Tibial nerve (tissue), 3 donors: ENCODE data around the gene TMEM258.

Source experiments
- POLR2A ChIP-seq, 2 donors: fragments of 450-650 bp; IDR thresholded peaks; one replicate each; pipeline ENCODE4 v1.6.1; 2017; ENCODE audit warnings: antibody characterized with exemption in 2 of 2, mild to moderate bottlenecking in 2 of 2, moderate library complexity in 2 of 2
- TF ChIP-seq, protein P1 (sequence below), 5 experiments: fragments of 200-600 bp in 3 of 5; fragments of 450-650 bp in 2 of 5; sonication (generic) in 3 of 5; IDR thresholded peaks; one replicate each; pipeline ENCODE4 v1.5.1; 2016 to 2019; ENCODE audit warnings: antibody characterized with exemption in 5 of 5, mild to moderate bottlenecking in 3 of 5, moderate library complexity in 2 of 5

DNA sequence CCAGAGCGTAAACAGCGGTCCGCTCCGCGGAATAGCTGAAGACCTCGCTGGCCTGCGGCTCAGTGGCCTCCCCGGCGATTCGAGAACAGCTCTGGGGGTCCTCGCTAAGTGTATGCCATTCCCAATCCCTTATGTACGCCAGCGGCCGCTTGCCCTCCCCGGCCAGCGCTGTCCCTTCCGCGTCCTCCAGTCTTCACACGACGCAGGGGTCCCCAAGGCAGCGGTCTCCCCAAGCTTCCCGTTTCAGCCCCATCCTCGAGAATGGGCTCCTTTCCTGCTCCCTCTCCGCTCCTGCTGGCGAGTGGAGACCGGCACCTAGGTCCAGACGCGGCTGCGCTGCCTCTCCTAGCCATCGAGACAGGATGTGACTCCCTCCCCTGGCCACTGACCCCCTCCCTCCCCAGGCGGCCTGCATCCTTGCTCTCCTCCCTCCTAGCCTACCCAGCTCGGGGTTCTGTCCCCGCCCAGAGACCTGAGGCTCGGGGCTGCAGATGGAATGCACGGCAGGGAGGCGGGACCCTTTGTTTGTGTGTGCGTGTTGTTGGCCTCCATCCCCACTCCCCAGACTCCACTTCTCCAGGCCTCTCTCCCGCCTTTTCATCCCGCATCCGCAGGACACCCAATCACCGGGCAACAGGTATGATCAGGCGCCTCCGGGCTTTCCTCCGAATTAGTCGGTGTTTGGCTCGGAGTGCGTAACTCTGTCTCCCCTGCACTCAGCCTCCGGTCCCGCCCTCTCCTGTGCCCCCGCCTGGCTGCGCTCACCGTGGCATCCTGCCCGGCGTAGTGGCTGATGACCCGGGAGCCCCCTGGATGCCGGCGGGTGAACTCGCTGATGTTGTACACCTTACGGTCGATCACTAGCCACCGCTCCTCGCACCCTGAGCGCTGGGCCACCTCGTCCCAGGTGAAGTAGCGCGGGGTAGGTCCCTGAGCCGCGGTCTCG is 23.7 kb upstream of the TMEM258 start:
- TF ChIP-seq, protein P1, sequence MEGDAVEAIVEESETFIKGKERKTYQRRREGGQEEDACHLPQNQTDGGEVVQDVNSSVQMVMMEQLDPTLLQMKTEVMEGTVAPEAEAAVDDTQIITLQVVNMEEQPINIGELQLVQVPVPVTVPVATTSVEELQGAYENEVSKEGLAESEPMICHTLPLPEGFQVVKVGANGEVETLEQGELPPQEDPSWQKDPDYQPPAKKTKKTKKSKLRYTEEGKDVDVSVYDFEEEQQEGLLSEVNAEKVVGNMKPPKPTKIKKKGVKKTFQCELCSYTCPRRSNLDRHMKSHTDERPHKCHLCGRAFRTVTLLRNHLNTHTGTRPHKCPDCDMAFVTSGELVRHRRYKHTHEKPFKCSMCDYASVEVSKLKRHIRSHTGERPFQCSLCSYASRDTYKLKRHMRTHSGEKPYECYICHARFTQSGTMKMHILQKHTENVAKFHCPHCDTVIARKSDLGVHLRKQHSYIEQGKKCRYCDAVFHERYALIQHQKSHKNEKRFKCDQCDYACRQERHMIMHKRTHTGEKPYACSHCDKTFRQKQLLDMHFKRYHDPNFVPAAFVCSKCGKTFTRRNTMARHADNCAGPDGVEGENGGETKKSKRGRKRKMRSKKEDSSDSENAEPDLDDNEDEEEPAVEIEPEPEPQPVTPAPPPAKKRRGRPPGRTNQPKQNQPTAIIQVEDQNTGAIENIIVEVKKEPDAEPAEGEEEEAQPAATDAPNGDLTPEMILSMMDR (IDR thresholded peaks at IDR 0.05) = no peak
- TF ChIP-seq POLR2A (IDR thresholded peaks at IDR 0.05) = peak in 1 of 2 donors; percentile 5
